Progenitor cell of endocrine pancreas (in vitro differentiated cells): ENCODE results near the gene ROR2. TPM values are rescaled to one million over a fixed set of nuclear protein-coding genes. Genes with fewer than 3 reads are reported as not detected.

Experiments used
- DNase-seq: peaks from one replicate; pipeline ENCODE4 v3.0.0; 2021; ENCODE audit warnings: low spot score; ENCODE audit not compliant: unreplicated experiment
- H3K27ac Mint-ChIP-seq: 2 replicates; pipeline ENCODE4 v1.8.0; 2021; ENCODE audit warnings: mild to moderate bottlenecking, moderate library complexity, mixed read lengths
- H3K27me3 Mint-ChIP-seq: 2 replicates; pipeline ENCODE4 v1.8.0; 2021; ENCODE audit warnings: mixed read lengths
- H3K36me3 Mint-ChIP-seq: 2 replicates; pipeline ENCODE4 v1.8.0; 2022; ENCODE audit warnings: mixed read lengths; ENCODE audit not compliant: insufficient read depth
- H3K4me1 Mint-ChIP-seq: 2 replicates; pipeline ENCODE4 v1.8.0; 2021; ENCODE audit warnings: low read depth, mixed read lengths
- H3K4me3 Mint-ChIP-seq: 2 replicates; pipeline ENCODE4 v1.8.0; 2021; ENCODE audit warnings: low read depth, mild to moderate bottlenecking, moderate library complexity, mixed read lengths
- H3K9me3 Mint-ChIP-seq: 2 replicates; pipeline ENCODE4 v1.8.0; 2021; ENCODE audit warnings: low read depth, mixed read lengths
- total RNA-seq: library from RNA; stranded (reverse); gene quantifications from 2 replicates; pipeline ENCODE4 v1.2.1, GENCODE V29; 2021
- TF ChIP-seq, protein P1 (sequence below): fragments of 200-600 bp; sonication (generic); IDR thresholded peaks from one replicate; pipeline ENCODE4 v1.5.0; 2021; ENCODE audit warnings: antibody characterized with exemption, mild to moderate bottlenecking; ENCODE audit not compliant: unreplicated experiment

ROR2 gene
- total RNA-seq, 1 donor from 2014 or later, result 23.6 TPM

DNA sequence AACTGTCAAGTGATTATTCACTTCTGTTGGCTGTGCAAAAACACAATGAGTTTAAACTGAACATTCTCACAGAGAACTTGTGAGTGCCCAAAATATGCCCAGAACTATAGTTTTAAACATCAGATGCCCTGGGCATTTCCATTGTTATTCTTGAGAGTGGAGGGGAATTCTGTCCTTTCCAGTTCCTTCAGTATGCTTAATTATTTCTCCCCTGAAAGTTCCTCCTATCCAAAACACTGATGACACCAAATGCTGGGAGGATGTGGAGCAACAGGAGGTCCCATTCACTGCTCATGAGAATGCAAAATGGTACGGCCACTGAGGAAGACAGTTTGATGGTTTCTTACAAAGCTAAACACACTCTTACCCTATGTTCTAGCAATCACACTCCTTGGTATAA lies 55.5 kb downstream of the ROR2 start:
- H3K27ac Mint-ChIP-seq, result no peak overlapping the region
- no peaks in the 10 kb centered on the region for H3K9me3 Mint-ChIP-seq
- peaks cover 1% of the 10 kb centered on the region for H3K36me3 Mint-ChIP-seq
- DNase-seq, result no peak
- peaks cover 48% of the 10 kb centered on the region for H3K4me1 Mint-ChIP-seq
- no peak overlapping the region for H3K4me3 Mint-ChIP-seq
- TF ChIP-seq, protein P1, sequence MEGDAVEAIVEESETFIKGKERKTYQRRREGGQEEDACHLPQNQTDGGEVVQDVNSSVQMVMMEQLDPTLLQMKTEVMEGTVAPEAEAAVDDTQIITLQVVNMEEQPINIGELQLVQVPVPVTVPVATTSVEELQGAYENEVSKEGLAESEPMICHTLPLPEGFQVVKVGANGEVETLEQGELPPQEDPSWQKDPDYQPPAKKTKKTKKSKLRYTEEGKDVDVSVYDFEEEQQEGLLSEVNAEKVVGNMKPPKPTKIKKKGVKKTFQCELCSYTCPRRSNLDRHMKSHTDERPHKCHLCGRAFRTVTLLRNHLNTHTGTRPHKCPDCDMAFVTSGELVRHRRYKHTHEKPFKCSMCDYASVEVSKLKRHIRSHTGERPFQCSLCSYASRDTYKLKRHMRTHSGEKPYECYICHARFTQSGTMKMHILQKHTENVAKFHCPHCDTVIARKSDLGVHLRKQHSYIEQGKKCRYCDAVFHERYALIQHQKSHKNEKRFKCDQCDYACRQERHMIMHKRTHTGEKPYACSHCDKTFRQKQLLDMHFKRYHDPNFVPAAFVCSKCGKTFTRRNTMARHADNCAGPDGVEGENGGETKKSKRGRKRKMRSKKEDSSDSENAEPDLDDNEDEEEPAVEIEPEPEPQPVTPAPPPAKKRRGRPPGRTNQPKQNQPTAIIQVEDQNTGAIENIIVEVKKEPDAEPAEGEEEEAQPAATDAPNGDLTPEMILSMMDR, result no peak
- no peaks in the 10 kb centered on the region for H3K27me3 Mint-ChIP-seq

DNA sequence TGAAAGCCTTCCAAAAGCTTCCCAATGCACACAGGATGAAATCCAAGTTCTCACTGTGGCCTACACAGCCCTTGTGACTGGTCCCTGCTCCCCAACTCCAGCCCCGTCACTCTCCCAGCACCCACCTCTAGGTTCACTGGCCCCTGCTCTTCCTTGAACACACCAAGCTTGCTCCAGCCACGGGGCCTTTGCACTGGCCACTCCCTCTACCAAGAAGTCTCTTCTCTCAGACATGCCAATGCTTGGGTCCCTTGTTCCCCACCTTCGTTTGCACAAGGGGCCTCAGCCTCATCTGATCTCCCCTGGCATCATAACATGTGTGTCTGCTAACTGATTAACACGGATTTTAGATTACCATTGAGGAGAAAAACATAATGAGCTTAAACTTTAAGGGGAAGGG lies 56.0 kb downstream of the ROR2 start:
- H3K27ac Mint-ChIP-seq, result no peak overlapping the region
- H3K4me1 Mint-ChIP-seq, result peaks cover 42% of the 10 kb centered on the region

DNA sequence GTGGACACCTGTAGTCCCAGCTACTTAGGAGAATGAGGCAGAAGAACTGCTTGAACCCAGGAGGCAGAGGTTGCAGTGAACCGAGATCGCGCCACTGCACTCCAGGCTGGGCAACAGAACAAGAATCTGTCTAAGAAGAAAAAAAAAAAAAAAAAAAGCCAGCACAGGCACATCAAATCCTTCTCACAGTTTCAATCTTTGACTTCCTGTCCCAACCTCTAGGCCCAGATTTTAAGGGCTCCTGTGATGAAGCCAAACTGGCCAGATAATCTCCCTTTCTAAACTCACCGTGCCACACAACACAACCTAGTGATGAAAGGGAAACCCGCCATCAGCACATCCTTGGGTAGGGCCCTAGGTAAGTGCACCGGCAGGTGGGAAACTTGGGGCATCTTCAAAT lies 58.1 kb downstream of the ROR2 start:
- H3K4me1 Mint-ChIP-seq, result peaks cover 38% of the 10 kb centered on the region
- peaks cover 3% of the 10 kb centered on the region for H3K27me3 Mint-ChIP-seq
- H3K4me3 Mint-ChIP-seq, result no peak overlapping the region
- H3K9me3 Mint-ChIP-seq, result no peaks in the 10 kb centered on the region
- no peak for DNase-seq
- TF ChIP-seq, protein P1, result no peak
- peaks cover 1% of the 10 kb centered on the region for H3K36me3 Mint-ChIP-seq
- H3K27ac Mint-ChIP-seq, result no peak overlapping the region

More for the DNA sequence above, 56.0 kb downstream of the ROR2 start:
- Mint-ChIP-seq H3K9me3 (no peaks in the 10 kb centered on the region), H3K4me3 (no peak overlapping the region), H3K27me3 (no peaks in the 10 kb centered on the region), H3K36me3 (peaks cover 1% of the 10 kb centered on the region)
- DNase-seq, result no peak
- TF ChIP-seq, protein P1, result no peak

GRCh38 chr9:91890662-91891061 lies 59.4 kb downstream of the ROR2 start:
- H3K36me3 Mint-ChIP-seq, result peaks cover 1% of the 10 kb centered on the region
- H3K9me3 Mint-ChIP-seq, result no peaks in the 10 kb centered on the region
- H3K4me1 Mint-ChIP-seq, result peaks cover 34% of the 10 kb centered on the region
- no peak for DNase-seq
- H3K27me3 Mint-ChIP-seq, result peaks cover 3% of the 10 kb centered on the region
- H3K27ac Mint-ChIP-seq, result no peak overlapping the region
- TF ChIP-seq, protein P1, result no peak
- no peak overlapping the region for H3K4me3 Mint-ChIP-seq

GRCh38 chr9:91889161-91889911 lies 60.7 kb downstream of the ROR2 start:
- H3K27me3 Mint-ChIP-seq, result peaks cover 3% of the 10 kb centered on the region
- H3K4me3 Mint-ChIP-seq, result no peak overlapping the region
- peaks cover 1% of the 10 kb centered on the region for H3K36me3 Mint-ChIP-seq
- no peak for DNase-seq
- peak overlapping the region; percentile 38 for H3K27ac Mint-ChIP-seq
- peaks cover 42% of the 10 kb centered on the region for H3K4me1 Mint-ChIP-seq
- TF ChIP-seq, protein P1, result no peak
- H3K9me3 Mint-ChIP-seq, result no peaks in the 10 kb centered on the region
